ENCODE data around the gene INPP5F. TPM values are rescaled to one million over a fixed set of nuclear protein-coding genes. Genes with fewer than 3 reads are reported as not detected.

INPP5F gene
- total and polyA plus RNA-seq, 2 of the 13 experiments (the other 11 are each of a cell fraction or from before 2014, with no cell fraction given), result 12.5 to 15.7 TPM

DNA sequence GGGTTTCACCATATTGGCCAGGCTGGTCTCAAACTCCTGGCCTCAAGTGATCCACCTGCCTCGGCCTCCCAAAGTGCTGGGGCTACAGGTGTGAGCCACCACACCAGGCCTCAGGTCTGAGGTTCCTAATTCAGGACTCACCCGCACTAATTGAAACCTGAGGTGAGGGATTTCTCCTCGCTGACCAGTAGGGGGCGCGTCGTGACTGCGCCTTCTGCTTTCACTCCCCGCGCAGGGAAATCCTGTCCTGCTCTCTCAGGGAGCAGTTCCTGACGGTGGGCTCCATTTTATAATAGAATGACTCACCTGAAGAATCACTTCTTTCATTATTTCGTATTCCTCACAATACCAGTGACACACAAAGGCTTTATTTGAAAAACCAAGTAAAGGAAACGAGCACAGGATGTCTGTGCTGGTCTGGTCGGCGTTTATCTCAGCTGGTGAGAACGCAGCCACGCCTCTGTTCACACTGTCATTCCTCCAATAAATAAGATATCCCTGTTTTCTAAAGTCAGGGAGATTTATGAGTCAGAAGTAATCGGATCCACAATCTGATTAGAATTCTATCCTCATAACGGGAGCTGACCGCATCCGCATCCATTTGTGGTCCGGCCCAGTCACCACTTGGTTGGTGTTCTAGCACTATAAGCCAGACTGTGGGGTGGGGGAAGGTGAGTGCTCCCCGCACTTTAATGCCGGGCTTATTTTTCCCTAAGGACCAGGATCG is 39.2 kb upstream of the INPP5F start (continued):
- TF ChIP-seq, protein P1, sequence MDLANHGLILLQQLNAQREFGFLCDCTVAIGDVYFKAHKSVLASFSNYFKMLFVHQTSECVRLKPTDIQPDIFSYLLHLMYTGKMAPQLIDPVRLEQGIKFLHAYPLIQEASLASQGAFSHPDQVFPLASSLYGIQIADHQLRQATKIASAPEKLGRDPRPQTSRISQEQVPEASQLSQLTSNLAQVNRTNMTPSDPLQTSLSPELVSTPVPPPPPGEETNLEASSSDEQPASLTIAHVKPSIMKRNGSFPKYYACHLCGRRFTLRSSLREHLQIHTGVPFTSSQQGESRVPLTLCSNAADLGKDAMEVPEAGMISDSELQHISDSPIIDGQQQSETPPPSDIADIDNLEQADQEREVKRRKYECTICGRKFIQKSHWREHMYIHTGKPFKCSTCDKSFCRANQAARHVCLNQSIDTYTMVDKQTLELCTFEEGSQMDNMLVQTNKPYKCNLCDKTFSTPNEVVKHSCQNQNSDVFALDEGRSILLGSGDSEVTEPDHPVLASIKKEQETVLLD (CRISPR knock-in tag; IDR thresholded peaks at IDR 0.05; ENCODE audit: low read depth), result no peak
- no peak for TF ChIP-seq FOXJ3 (CRISPR knock-in tag; IDR thresholded peaks at IDR 0.05; ENCODE audit: borderline replicate concordance)
- no peak for TF ChIP-seq KAT2B (IDR thresholded peaks at IDR 0.05; ENCODE audit: borderline replicate concordance, low read depth, low read length)
- no peak for TF ChIP-seq SETDB1 (CRISPR knock-in tag; IDR thresholded peaks at IDR 0.05; ENCODE audit: borderline replicate concordance)
- no peak for TF ChIP-seq NFKB2 (CRISPR knock-in tag; IDR thresholded peaks at IDR 0.05; ENCODE audit: borderline replicate concordance)
- TF ChIP-seq, protein P2, sequence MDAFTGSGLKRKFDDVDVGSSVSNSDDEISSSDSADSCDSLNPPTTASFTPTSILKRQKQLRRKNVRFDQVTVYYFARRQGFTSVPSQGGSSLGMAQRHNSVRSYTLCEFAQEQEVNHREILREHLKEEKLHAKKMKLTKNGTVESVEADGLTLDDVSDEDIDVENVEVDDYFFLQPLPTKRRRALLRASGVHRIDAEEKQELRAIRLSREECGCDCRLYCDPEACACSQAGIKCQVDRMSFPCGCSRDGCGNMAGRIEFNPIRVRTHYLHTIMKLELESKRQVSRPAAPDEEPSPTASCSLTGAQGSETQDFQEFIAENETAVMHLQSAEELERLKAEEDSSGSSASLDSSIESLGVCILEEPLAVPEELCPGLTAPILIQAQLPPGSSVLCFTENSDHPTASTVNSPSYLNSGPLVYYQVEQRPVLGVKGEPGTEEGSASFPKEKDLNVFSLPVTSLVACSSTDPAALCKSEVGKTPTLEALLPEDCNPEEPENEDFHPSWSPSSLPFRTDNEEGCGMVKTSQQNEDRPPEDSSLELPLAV (CRISPR knock-in tag; conservative IDR thresholded peaks at IDR 0.05; ENCODE audit: low read depth), result no peak
- TF ChIP-seq, protein P3, sequence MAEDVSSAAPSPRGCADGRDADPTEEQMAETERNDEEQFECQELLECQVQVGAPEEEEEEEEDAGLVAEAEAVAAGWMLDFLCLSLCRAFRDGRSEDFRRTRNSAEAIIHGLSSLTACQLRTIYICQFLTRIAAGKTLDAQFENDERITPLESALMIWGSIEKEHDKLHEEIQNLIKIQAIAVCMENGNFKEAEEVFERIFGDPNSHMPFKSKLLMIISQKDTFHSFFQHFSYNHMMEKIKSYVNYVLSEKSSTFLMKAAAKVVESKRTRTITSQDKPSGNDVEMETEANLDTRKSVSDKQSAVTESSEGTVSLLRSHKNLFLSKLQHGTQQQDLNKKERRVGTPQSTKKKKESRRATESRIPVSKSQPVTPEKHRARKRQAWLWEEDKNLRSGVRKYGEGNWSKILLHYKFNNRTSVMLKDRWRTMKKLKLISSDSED (CRISPR knock-in tag; IDR thresholded peaks at IDR 0.05), result no peak
- TF ChIP-seq ZNF431 (CRISPR knock-in tag; IDR thresholded peaks at IDR 0.05; ENCODE audit: borderline replicate concordance, low read depth), result no peak
- TF ChIP-seq ZMYM2 (CRISPR knock-in tag; IDR thresholded peaks at IDR 0.05), result 0 out of 2 replicates have a peak, but pooled peaks have one; percentile 4
- TF ChIP-seq ZBTB1 (CRISPR knock-in tag; IDR thresholded peaks at IDR 0.05; ENCODE audit: borderline replicate concordance), result no peak
- no peak for TF ChIP-seq MZF1 (CRISPR knock-in tag; IDR thresholded peaks at IDR 0.05; ENCODE audit: borderline replicate concordance)
- no peak for TF ChIP-seq ELF4 (CRISPR knock-in tag; IDR thresholded peaks at IDR 0.05; ENCODE audit: borderline replicate concordance)
- TF ChIP-seq, protein P4, sequence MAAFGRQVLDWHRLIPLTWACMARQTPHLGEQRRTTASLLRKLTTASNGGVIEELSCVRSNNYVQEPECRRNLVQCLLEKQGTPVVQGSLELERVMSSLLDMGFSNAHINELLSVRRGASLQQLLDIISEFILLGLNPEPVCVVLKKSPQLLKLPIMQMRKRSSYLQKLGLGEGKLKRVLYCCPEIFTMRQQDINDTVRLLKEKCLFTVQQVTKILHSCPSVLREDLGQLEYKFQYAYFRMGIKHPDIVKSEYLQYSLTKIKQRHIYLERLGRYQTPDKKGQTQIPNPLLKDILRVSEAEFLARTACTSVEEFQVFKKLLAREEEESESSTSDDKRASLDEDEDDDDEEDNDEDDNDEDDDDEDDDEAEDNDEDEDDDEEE (CRISPR knock-in tag; IDR thresholded peaks at IDR 0.05), result no peak
- TF ChIP-seq, protein P5, sequence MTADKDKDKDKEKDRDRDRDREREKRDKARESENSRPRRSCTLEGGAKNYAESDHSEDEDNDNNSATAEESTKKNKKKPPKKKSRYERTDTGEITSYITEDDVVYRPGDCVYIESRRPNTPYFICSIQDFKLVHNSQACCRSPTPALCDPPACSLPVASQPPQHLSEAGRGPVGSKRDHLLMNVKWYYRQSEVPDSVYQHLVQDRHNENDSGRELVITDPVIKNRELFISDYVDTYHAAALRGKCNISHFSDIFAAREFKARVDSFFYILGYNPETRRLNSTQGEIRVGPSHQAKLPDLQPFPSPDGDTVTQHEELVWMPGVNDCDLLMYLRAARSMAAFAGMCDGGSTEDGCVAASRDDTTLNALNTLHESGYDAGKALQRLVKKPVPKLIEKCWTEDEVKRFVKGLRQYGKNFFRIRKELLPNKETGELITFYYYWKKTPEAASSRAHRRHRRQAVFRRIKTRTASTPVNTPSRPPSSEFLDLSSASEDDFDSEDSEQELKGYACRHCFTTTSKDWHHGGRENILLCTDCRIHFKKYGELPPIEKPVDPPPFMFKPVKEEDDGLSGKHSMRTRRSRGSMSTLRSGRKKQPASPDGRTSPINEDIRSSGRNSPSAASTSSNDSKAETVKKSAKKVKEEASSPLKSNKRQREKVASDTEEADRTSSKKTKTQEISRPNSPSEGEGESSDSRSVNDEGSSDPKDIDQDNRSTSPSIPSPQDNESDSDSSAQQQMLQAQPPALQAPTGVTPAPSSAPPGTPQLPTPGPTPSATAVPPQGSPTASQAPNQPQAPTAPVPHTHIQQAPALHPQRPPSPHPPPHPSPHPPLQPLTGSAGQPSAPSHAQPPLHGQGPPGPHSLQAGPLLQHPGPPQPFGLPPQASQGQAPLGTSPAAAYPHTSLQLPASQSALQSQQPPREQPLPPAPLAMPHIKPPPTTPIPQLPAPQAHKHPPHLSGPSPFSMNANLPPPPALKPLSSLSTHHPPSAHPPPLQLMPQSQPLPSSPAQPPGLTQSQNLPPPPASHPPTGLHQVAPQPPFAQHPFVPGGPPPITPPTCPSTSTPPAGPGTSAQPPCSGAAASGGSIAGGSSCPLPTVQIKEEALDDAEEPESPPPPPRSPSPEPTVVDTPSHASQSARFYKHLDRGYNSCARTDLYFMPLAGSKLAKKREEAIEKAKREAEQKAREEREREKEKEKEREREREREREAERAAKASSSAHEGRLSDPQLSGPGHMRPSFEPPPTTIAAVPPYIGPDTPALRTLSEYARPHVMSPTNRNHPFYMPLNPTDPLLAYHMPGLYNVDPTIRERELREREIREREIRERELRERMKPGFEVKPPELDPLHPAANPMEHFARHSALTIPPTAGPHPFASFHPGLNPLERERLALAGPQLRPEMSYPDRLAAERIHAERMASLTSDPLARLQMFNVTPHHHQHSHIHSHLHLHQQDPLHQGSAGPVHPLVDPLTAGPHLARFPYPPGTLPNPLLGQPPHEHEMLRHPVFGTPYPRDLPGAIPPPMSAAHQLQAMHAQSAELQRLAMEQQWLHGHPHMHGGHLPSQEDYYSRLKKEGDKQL (CRISPR knock-in tag; IDR thresholded peaks at IDR 0.05; ENCODE audit: low read depth), result no peak
- TF ChIP-seq, protein P6, sequence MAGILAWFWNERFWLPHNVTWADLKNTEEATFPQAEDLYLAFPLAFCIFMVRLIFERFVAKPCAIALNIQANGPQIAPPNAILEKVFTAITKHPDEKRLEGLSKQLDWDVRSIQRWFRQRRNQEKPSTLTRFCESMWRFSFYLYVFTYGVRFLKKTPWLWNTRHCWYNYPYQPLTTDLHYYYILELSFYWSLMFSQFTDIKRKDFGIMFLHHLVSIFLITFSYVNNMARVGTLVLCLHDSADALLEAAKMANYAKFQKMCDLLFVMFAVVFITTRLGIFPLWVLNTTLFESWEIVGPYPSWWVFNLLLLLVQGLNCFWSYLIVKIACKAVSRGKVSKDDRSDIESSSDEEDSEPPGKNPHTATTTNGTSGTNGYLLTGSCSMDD (CRISPR knock-in tag; IDR thresholded peaks at IDR 0.05), result no peak
- no peak for TF ChIP-seq BORCS8-MEF2B (CRISPR knock-in tag; IDR thresholded peaks at IDR 0.05)
